Brain microvascular endothelial cell (primary cell): ENCODE results near the gene ATP6V0E1.

ENCODE experiments used
- DNase-seq: peaks from one replicate; pipeline ENCODE4 v3.0.0-alpha.2; 2020
- H3K27ac ChIP-seq: fragments of 250-450 bp; sonication (Bioruptor Pico); 2 replicates; pipeline ENCODE4 v1.5.1; 2020; ENCODE audit warnings: mild to moderate bottlenecking, moderate library complexity
- H3K27me3 ChIP-seq: fragments of 250-450 bp; sonication (Bioruptor Pico); replicated peaks from 2 replicates; pipeline ENCODE4 v1.5.1; 2020; ENCODE audit warnings: mild to moderate bottlenecking
- H3K36me3 ChIP-seq: fragments of 250-450 bp; sonication (Bioruptor Pico); replicated peaks from 2 replicates; pipeline ENCODE4 v1.5.1; 2020; ENCODE audit warnings: mild to moderate bottlenecking
- H3K4me3 ChIP-seq: 2 replicates; pipeline ENCODE4 v1.5.1; 2011; ENCODE audit warnings: low read depth, mild to moderate bottlenecking, control low read depth, low read length, moderate library complexity
- in situ Hi-C: cut with HindIII; loops from 2 replicates; pipeline ENCODE4 v1.10.0; 2017; ENCODE audit warnings: low sequenced_read_pairs, low pct_ligation_motif_present
- TF ChIP-seq, protein P1 (sequence below): IDR thresholded peaks from 2 replicates; pipeline ENCODE4 v1.5.1; 2011; ENCODE audit warnings: low read depth, mild to moderate bottlenecking, moderate library complexity, low read length, control low read depth, inconsistent platforms; ENCODE audit errors: missing control alignments

Gene ATP6V0E1

DNA sequence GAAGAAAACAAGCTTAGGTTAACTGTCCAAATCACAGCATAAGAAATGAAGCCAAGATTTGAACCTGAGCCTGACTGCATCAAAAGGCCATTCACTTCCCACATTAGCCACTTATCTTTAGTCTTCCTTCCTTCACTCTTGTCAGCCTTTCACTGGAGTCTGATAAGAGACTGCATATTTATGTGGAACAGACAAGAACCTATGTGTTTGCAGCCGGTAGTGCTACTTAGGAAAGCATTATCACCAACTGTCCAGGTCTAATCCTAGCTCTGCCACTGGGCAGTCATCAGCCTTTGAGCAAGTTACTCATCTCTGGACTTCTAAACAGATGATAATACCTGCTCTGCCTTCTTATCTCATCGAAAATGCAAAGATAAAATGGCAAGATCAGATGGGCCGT lies 12.1 kb upstream of the ATP6V0E1 start:
- TF ChIP-seq, protein P1, sequence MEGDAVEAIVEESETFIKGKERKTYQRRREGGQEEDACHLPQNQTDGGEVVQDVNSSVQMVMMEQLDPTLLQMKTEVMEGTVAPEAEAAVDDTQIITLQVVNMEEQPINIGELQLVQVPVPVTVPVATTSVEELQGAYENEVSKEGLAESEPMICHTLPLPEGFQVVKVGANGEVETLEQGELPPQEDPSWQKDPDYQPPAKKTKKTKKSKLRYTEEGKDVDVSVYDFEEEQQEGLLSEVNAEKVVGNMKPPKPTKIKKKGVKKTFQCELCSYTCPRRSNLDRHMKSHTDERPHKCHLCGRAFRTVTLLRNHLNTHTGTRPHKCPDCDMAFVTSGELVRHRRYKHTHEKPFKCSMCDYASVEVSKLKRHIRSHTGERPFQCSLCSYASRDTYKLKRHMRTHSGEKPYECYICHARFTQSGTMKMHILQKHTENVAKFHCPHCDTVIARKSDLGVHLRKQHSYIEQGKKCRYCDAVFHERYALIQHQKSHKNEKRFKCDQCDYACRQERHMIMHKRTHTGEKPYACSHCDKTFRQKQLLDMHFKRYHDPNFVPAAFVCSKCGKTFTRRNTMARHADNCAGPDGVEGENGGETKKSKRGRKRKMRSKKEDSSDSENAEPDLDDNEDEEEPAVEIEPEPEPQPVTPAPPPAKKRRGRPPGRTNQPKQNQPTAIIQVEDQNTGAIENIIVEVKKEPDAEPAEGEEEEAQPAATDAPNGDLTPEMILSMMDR = no peak
- H3K4me3 ChIP-seq = no peak overlapping the region
- no peak for DNase-seq
- H3K36me3 ChIP-seq = peaks cover 8% of the 10 kb centered on the region
- H3K27ac ChIP-seq = no peak overlapping the region
- H3K27me3 ChIP-seq = no peaks in the 10 kb centered on the region
- in situ Hi-C loops = no loop called here

DNA sequence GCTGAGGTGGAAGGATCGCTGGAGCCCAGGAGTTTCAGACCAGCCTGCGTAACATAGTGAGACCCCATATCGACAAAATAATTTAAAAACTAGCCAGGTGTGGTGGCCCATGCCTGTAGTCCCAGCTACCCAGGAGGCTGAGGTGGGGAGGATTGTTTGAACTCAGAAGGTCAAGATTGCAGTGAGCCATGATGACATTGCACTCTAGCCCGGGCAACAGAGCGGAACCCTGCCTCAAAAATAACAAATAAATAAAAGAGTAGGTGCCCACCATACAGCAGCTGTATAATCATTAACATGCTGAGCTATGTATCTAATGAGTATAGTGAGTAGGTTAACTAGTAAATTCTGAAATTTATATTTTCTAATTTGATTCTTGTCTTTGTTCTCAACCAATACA lies 11.0 kb upstream of the ATP6V0E1 start:
- TF ChIP-seq, protein P1 = no peak
- H3K4me3 ChIP-seq = no peak overlapping the region
- peaks cover 8% of the 10 kb centered on the region for H3K36me3 ChIP-seq
- H3K27ac ChIP-seq = peak overlapping the region; percentile 93
- DNase-seq = no peak
- in situ Hi-C loops = no loop called here
- no peaks in the 10 kb centered on the region for H3K27me3 ChIP-seq

DNA sequence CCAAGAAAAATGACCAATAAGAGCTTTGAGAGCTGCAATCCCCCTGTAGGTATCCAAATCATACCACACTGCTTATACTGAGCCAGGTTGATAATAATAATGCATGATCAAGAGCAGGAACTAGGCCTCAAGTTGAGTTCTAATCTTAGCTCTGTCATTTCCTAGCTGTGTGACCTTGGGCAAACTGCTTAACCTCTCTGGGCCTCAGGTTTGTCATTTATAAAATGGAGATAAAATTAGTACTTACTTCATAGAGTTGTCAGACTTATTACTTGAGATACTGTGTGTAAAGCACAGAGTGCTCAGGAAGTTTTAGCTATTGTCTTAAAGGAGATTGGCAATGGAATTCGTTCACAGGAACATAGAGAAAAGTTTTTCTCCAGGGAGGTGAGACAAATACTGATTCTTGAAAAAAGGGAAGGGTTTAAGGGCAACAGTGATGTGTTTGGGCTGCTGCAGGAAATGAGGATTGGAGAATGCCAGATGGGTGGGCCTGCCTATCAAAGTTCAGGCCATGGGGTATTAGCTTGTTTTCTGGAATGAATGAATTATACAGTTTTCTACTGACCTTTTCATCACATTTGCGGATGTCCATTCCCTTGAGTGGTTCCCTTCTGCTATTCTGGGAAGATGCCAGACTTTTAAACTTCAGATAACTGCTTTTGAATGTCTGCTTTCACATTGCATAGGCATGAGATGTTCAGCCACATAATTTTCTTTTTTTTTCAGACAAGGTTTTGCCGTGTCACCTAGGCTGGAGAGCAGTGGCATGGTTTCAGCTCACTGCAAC lies 10.2 kb upstream of the ATP6V0E1 start:
- Histone ChIP-seq H3K27ac (peak overlapping the region; percentile 93), H3K36me3 (peaks cover 7% of the 10 kb centered on the region), H3K4me3 (no peak overlapping the region), H3K27me3 (no peaks in the 10 kb centered on the region)
- TF ChIP-seq, protein P1 = no peak
- DNase-seq = peak; percentile 72
- in situ Hi-C loops = no loop called here

DNA sequence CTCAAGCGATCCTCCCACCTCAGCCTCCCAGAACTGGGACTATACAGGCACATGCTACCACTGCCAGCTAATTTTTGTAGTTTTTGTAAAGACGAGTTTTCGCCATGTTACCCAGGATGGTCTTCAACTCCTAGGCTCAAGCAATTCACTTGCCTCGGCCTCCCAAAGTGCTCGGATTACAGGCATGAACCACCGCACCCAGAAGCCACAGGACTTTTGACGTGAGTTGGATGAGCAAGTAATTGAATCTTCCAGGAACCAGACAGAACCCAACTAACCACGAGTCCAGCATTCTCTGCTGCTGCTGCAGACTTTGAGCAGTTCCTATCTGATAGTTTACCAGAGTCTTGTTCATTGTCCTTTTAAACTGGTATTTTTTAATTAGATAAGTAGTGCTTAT lies 9.6 kb upstream of the ATP6V0E1 start:
- in situ Hi-C loops = no loop called here
- H3K36me3 ChIP-seq = peaks cover 5% of the 10 kb centered on the region
- TF ChIP-seq, protein P1 = no peak
- no peak overlapping the region for H3K4me3 ChIP-seq
- peak; percentile 82 for DNase-seq
- no peaks in the 10 kb centered on the region for H3K27me3 ChIP-seq
- peak overlapping the region; percentile 93 for H3K27ac ChIP-seq

DNA sequence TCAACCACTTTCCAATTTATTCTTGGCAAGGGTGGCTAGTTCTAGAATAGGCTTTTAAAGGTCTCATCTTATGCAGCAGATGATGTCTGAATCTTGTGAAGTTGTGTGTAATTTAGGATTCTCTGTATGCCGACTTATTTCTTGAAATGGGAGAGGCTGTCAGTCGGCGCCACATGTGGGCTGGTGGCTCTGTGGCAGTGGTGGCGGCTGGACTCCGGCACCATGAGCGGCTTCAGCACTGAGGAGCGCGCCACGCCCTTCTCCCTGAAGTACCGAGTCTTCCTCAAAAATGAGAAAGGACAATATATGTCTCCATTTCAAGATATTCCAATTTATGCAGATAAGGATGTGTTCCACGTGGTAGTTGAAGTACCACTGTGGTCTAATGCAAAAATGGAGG lies 8.3 kb upstream of the ATP6V0E1 start:
- no peak for DNase-seq
- Histone ChIP-seq H3K4me3 (no peak overlapping the region), H3K27me3 (no peaks in the 10 kb centered on the region), H3K36me3 (no peaks in the 10 kb centered on the region), H3K27ac (no peak overlapping the region)
- in situ Hi-C loops = no loop called here
- TF ChIP-seq, protein P1 = no peak

DNA sequence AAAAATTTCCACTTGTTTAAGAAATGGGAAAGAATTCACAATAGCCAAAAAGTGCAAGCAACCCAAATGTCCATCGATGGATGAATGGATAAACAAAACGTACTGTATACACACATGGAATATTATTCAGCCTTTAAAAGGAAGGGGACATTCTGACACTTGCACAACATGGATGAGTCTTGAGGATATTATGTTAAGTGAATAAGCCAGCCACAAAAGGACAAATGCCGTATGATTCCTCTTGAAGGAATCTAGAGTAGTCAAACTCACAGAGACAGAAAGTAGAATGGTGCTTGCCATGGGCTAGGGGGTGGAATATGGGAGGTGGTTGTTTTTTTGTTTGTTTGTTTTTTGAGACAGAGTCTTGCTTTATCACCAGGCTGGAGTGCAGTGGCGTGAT lies 3.8 kb upstream of the ATP6V0E1 start:
- no peak overlapping the region for H3K27ac ChIP-seq

More for the DNA sequence above, 3.8 kb upstream of the ATP6V0E1 start:
- peak; percentile 58 for DNase-seq
- in situ Hi-C loops = no loop called here
- no peaks in the 10 kb centered on the region for H3K27me3 ChIP-seq
- no peaks in the 10 kb centered on the region for H3K36me3 ChIP-seq
- TF ChIP-seq, protein P1 = no peak
- no peak overlapping the region for H3K4me3 ChIP-seq
